ENCODE data around the gene LRRC46. TPM values are rescaled to one million over a fixed set of nuclear protein-coding genes. Genes with fewer than 3 reads are reported as not detected.

Gene LRRC46
- total RNA-seq, 3 donors from 2014 or later, result 0.14 to 0.36 TPM; not detected in 1

- DNase-seq, result no peak
- no peaks in the 10 kb centered on the region for H3K9me3 ChIP-seq
- TF ChIP-seq CTCF (IDR thresholded peaks at IDR 0.05), result no peak
- intact Hi-C loops (cut with DNase I, micrococcal nuclease), result no loop called here
- H3K4me1 ChIP-seq (ENCODE audit: low read depth), result peaks cover 21% of the 10 kb centered on the region
- H3K4me3 ChIP-seq, result no peak overlapping the region
- H3K36me3 ChIP-seq (ENCODE audit: low read depth), result no peaks in the 10 kb centered on the region
- no peak for ATAC-seq
Measured at GRCh38 chr17:47837401-47838039, 6.0 kb downstream of the LRRC46 start.

- peaks cover 27% of the 10 kb centered on the region for H3K4me1 ChIP-seq (ENCODE audit: low read depth)
- H3K4me3 ChIP-seq, result no peak overlapping the region
- ATAC-seq, result no peak
- DNase-seq, result no peak
- H3K36me3 ChIP-seq (ENCODE audit: low read depth), result no peaks in the 10 kb centered on the region
- no peaks in the 10 kb centered on the region for H3K9me3 ChIP-seq
- TF ChIP-seq CTCF (IDR thresholded peaks at IDR 0.05), result no peak
- intact Hi-C loops (cut with DNase I, micrococcal nuclease), result no loop called here
Measured at GRCh38 chr17:47838636-47839035, 7.2 kb downstream of the LRRC46 start.

GRCh38 chr17:47839071-47839470, 7.6 kb downstream of the LRRC46 start:
- intact Hi-C loops (cut with DNase I, micrococcal nuclease), result no loop called here
- H3K9me3 ChIP-seq, result no peaks in the 10 kb centered on the region
- DNase-seq (no peak), ATAC-seq (no peak)
- H3K4me1 ChIP-seq (ENCODE audit: low read depth), result peaks cover 27% of the 10 kb centered on the region
- no peak for TF ChIP-seq CTCF (IDR thresholded peaks at IDR 0.05)
- H3K36me3 ChIP-seq (ENCODE audit: low read depth), result no peaks in the 10 kb centered on the region
- no peak overlapping the region for H3K4me3 ChIP-seq

- DNase-seq (peak in 1 of 3 donors; percentile 21), ATAC-seq (no peak)
- Histone ChIP-seq H3K4me1 (ENCODE audit: low read depth) (peaks cover 27% of the 10 kb centered on the region), H3K4me3 (peak overlapping the region; percentile 70), H3K36me3 (ENCODE audit: low read depth) (no peaks in the 10 kb centered on the region), H3K9me3 (no peaks in the 10 kb centered on the region)
- no peak for TF ChIP-seq CTCF (IDR thresholded peaks at IDR 0.05)
- intact Hi-C loops (cut with DNase I, micrococcal nuclease), result loop anchor here (2.0 to 10.0 kb wide), 3 partner anchors 51 to 125 kb away; no protein-coding TSS in a partner anchor
Measured at GRCh38 chr17:47840001-47840741, 8.7 kb downstream of the LRRC46 start.

- Histone ChIP-seq H3K4me3 (peak within 1 kb of the TSS; percentile 70), H3K9me3 (no peaks in the 10 kb centered on the region), H3K36me3 (ENCODE audit: low read depth) (no peaks in the 10 kb centered on the region), H3K4me1 (ENCODE audit: low read depth) (peaks cover 27% of the 10 kb centered on the region)
- DNase-seq (peak; percentile 94 to 98 (median 97)), ATAC-seq (peak; percentile 95)
- intact Hi-C loops (cut with DNase I, micrococcal nuclease), result loop anchor here (2.0 to 10.0 kb wide), 3 partner anchors 50 to 124 kb away; no protein-coding TSS in a partner anchor
- TF ChIP-seq CTCF (IDR thresholded peaks at IDR 0.05), result peak; percentile 97
Measured at GRCh38 chr17:47840742-47841487, 9.4 kb downstream of the LRRC46 start, which contains the start of gene SCRN2. SCRN2 (minus strand) TSS chr17:47841273; CDS start chr17:47840843, 430 bp downstream.

Measured in mucosa of descending colon (tissue), 3 donors.